HG02970 (cell line): ENCODE results near the gene KCNJ14.
"Not testable (repeated sequence)": the region's sequence is repeated elsewhere in the genome, so short reads cannot be mapped to it uniquely, and the experiment has no call there.

Experiments
- ATAC-seq: cut with Tn5 transposase; IDR thresholded peaks from one replicate; pipeline ENCODE4 v1.9.1; 2021; ENCODE audit warnings: mild to moderate bottlenecking, moderate library complexity, moderate number of reproducible peaks; ENCODE audit not compliant: unreplicated experiment, low FRiP score

The KCNJ14 gene

GRCh38 chr19:48484931-48485612, 29.7 kb downstream of the KCNJ14 start:
- no peak for ATAC-seq

DNA sequence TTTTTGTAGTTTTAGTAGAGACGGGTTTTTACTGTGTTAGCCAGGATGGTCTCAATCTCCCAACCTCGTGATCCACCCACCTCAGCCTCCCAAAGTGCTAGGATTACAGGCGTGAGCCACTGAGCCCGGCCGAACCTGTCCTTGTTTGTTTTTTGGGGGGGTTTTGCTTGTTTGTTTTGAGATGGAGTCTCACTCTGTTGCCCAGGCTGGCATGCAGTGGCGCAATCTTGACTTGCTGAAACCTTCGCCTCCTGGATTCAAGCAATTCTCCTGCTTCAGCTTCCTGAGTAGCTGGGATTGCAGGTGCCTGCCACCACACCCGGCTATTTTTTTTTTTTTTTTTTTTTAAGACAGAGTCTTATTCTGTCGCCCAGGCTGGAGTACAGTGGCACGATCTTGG, 31.3 kb downstream of the KCNJ14 start:
- ATAC-seq, result not testable (repeated sequence)

DNA sequence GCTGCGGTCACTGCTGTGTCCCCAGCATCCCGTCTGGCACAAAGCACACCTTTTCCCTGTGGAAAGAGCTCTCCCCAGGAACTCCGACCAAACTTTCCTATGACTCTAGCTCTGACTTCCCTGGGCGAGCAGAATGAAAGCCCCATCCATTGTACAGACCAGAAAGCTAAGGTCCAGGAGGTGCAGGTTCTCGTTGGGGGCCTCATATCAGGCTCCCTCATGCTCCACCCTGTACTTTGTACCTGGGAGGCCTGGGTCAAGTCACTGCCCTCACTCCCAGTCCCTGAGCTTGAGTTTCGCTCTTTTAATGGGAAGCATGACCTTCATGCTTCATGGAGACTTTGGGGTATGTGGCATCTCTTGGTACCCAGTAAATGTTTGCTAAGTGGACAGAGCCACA, 32.2 kb downstream of the KCNJ14 start:
- no peak for ATAC-seq

GRCh38 chr19:48487948-48488347, 32.6 kb downstream of the KCNJ14 start:
- ATAC-seq, result no peak

- ATAC-seq, result not testable (repeated sequence)
Observed at GRCh38 chr19:48488478-48488877, 33.1 kb downstream of the KCNJ14 start.

GRCh38 chr19:48489608-48490216, 34.3 kb downstream of the KCNJ14 start:
- ATAC-seq, result no peak

- ATAC-seq, result no peak
Observed at GRCh38 chr19:48490981-48491792, 35.8 kb downstream of the KCNJ14 start.

- no peak for ATAC-seq
Observed at GRCh38 chr19:48491793-48492123, 36.4 kb downstream of the KCNJ14 start.

DNA sequence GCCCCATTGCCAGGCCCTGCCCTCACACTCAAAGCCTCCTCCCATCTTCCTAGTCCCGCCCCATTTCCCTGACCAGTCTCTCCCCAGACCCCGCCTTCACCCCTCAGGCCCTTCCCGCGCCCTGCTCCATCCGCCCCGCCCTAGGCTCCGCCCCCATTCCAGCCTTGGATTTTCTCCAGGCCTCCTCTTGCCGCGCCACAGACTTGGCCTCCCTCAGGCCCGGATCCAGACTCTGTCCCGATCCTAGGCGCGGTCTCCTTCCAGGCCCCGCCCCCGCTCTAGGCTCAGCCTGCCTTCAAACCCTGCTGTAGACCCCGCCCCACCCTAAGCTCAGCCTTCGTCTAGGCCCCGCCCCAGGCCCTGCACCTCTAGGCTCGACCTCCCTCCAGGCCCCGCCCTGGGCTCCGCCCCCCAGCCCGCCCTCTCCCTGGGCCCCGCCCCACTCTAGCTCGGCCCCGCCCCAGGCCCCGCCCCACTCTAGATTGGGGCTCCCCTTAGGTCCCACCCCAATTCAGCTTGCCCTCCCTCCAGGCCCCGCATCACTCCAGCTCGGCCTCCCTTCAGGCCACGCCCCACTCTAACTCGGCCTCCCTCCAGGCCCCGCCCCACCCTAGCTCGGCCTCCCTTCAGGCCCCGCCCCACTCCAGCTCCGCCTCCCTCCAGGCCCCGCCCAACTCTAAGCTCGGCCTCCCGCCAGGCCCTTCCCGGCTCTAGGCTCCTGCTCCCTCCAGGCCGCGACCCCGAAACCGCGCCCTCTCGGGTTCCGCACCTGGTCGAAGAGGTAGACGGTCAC, 37.7 kb downstream of the KCNJ14 start:
- ATAC-seq, result peak; percentile 68

DNA sequence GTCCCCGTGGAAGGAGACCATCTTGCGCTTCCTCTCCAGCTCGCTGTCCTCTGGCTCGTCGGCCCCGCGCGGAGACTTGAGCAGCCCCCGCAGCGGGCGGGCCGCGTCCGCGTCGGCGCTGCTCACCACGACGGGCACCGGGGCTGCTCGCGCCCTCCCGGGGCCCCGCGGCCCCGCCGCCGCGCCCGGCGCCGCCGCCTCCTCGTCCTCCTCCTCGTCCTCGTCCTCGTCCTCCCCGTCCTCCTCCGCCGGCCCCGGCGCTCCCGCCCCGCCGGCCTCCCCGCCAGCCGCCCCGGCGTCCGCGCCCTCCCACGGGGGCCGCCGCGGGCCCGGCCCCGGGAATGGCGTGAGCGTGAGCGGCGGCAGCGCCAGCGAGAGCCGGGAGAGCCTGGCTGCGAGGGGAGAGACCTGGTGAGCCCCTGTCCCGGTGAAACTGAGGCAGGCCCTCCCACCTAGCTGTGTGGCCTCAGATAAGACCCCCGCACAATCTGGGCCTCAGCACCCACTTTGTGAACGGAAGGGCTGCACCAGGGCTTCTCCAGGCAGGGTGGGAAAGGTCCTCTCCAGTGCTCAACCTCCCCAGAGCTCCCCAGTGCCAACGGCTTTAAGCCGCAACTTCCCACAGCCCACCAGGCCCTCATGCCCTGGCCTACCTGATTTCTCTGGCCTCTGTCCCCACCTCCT, 38.5 kb downstream of the KCNJ14 start:
- ATAC-seq, result no peak

DNA sequence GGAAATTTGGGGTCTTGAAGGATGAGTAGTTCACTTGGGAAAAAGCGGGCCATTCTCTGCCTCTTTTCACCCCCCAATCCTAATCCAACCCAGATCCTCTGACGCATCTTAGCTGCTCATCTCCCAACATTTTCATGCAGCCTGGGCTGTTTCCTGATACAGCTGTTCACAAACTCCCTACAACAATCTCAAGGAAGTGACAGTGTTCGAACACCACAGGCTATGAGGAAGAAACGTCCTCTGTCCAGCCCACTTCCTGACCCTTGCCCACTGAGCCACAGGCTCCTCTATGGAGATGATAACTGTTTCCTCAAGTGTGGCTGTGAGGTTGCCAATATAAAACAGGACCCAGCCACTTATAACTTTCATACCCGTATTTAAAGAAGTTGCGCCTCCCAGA, 40.0 kb downstream of the KCNJ14 start:
- no peak for ATAC-seq

DNA sequence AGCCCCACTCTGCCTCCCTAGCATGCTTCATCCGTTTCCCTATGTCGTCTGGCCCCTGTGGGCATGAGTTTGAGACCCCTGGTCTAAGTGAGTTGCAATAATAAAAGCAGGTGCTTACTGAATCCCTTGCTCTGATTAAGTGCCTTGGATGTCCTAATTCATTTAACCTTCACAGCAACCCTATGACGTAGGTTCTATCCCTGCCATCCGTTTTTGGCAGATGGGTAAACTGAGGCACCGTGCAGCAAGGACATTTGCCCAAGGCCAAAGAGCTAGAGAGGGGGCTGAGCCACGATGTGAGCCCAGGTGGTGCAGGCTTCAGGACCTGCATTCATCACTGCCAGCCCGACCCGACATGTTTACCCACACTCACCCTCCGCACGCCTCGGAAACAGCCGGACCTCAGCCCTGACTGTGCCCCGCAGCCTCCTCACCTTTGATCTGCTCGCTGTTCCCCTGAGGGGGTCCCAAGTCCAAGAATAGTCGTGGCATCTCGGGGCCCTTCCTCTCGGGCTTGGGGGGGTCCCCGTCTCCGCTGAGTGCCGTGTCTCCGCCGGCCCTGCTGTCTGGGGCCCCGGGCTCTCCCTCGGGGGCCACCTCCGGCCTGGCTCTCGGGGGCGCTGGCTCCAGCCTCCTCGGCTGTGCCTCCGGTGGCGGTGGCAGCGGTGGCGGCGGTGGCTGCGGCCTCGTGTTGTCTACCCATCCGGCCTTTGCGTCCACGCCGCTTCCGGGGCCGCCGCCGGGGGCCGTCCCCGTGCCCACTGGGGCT, 41.8 kb downstream of the KCNJ14 start:
- ATAC-seq, result no peak

- ATAC-seq, result no peak
Observed at GRCh38 chr19:48497728-48498594, 42.6 kb downstream of the KCNJ14 start.

- ATAC-seq, result no peak
Observed at GRCh38 chr19:48498595-48499311, 43.4 kb downstream of the KCNJ14 start.

GRCh38 chr19:48499316-48500090, 44.1 kb downstream of the KCNJ14 start:
- no peak for ATAC-seq

DNA sequence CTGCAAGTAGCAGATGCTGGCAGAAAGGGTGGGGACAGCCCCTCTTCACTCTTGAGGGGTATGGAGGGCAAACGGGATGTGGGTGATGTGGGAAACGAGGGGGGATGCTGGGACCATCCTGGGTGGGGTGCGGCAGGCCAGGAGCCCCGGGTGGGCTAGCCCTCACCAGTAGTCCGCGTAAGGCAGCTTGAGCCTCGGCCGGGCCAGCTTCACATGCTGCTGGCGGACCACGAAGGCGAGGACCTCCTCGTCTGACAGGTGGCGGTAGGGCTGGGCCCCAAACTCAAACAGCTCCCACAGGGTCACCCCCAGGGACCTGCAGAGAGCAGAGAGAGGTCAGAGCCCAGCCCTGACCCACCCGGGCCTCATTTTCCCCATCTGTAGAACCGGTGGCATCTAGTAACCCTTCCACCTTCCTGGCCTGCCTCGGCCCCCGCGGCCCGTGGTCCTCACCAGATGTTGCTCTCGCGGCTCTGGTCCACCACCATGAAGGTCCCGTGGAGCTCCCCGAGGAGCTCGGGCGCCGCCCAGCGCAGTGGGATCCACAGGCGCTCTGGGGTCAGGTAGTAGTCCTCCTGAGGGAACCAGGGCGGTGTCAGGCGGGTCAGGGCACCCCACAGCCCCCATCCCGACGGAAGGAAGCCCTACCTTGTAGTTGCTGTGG, 45.6 kb downstream of the KCNJ14 start:
- ATAC-seq, result no peak
